Activated naive CD4-positive, alpha-beta T cell treated with anti-CD3 and anti-CD28 coated beads, Interleukin-2, amount 50 U/mL, for 24 hours (primary cell): ENCODE data around the gene CD14.

Experiments used
- H3K27ac Mint-ChIP-seq: one replicate; pipeline ENCODE4 v1.8.0; 2021; ENCODE audit warnings: mild to moderate bottlenecking, mixed read lengths
- H3K27me3 Mint-ChIP-seq: one replicate; pipeline ENCODE4 v1.8.0; 2021; ENCODE audit warnings: mixed read lengths
- H3K36me3 Mint-ChIP-seq: one replicate; pipeline ENCODE4 v1.8.0; 2021; ENCODE audit warnings: mixed read lengths
- H3K4me1 Mint-ChIP-seq: one replicate; pipeline ENCODE4 v1.8.0; 2021; ENCODE audit warnings: mixed read lengths
- H3K4me3 Mint-ChIP-seq: one replicate; pipeline ENCODE4 v1.8.0; 2021; ENCODE audit warnings: mild to moderate bottlenecking, mixed read lengths
- H3K9me3 Mint-ChIP-seq: one replicate; pipeline ENCODE4 v1.8.0; 2021; ENCODE audit warnings: mixed read lengths

Gene CD14

DNA sequence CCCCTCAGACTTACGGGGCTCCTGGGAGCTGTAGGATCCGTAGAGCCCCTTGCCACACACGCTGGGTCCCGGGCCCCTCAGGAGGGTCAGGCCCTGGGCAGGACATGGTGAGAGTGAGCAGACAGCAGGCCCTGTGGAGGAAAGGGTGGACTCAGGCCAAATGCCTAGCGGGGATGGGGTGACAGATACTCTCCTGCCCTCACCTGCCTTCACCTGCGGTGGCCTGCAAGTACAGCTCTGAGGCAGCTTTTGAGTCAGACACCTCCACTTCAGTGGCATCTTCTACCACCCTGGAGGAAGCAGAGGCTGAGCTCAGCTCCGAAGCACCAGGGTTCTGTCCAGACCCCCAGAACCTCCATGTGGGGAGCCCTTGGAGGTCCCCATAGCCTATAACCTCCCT is 42.1 kb downstream of the CD14 start:
- Mint-ChIP-seq H3K4me3 (no peak overlapping the region), H3K27me3 (no peaks in the 10 kb centered on the region), H3K27ac (no peak overlapping the region), H3K36me3 (no peaks in the 10 kb centered on the region), H3K9me3 (no peaks in the 10 kb centered on the region), H3K4me1 (no peaks in the 10 kb centered on the region)

DNA sequence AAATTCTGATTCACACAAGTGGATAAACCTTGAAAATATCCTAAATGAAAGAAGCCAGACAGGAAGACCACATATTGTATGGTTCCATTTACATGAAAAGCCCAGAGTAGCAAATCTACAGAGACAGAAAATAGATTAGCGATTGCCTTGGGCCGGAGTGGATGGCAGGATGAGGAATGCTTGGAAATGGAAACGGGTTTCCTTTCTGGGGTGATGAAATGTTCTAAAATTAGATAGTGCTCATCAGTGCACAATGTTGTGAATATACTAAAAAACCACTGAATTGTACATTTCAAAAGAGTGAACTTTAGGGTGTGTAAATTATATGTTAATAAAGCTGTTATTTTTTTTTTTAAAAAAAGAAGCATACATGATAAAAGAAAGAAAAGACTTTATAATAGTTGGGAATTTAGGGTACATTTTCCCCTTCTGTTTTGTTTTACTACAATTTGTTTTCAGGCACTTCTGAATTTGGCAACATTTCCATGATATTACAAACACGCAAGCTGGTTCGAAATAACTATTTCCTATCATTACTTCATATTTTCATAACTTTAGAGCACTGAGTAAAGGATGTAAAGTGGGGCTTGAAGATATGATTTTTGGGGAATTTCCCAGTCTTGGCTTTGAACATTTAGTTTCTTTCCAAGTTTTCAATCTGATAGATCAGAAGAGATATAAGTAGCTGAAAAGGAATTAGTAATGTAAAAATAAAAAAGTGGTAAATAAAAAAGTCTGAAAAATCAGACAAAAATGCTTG is 44.5 kb downstream of the CD14 start:
- H3K4me3 Mint-ChIP-seq: no peak overlapping the region
- H3K27ac Mint-ChIP-seq: no peak overlapping the region
- H3K4me1 Mint-ChIP-seq: no peaks in the 10 kb centered on the region
- H3K27me3 Mint-ChIP-seq: no peaks in the 10 kb centered on the region
- no peaks in the 10 kb centered on the region for H3K9me3 Mint-ChIP-seq
- no peaks in the 10 kb centered on the region for H3K36me3 Mint-ChIP-seq

DNA sequence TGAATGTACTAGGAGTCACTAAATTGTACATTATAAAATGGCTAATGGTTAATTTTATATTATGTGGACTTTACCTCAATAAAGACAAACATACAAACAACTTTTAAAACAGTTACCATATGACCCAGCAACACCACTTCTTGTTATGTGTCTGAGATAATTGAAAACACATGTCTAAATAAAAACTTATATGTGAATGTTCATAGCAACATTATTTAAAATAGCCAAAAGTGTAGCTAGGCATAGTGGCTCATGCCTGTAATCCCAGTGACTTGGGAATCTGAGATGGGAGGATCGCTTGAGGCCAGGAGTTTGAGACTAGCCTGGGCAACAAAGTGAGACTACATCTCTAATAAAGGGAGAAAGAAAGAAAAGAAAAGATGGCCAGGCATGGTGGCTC is 45.5 kb downstream of the CD14 start:
- H3K27me3 Mint-ChIP-seq: peaks cover 2% of the 10 kb centered on the region
- H3K9me3 Mint-ChIP-seq: no peaks in the 10 kb centered on the region
- H3K4me3 Mint-ChIP-seq: no peak overlapping the region
- H3K27ac Mint-ChIP-seq: no peak overlapping the region
- no peaks in the 10 kb centered on the region for H3K36me3 Mint-ChIP-seq
- no peaks in the 10 kb centered on the region for H3K4me1 Mint-ChIP-seq
